Stimulated activated memory B cell treated with anti-CD40 and anti-IgM and Interleukin-4, amounts not matched to agents 10 μg/mL and 1 μg/mL and 100 μg/mL, for 72 hours (primary cell): ENCODE data around the gene PTGER4.
"Not testable (repeated sequence)": the region's sequence is repeated elsewhere in the genome, so short reads cannot be mapped to it uniquely, and the experiment has no call there.

Experiments
- ATAC-seq: fragments of 150-1000 bp; cut with Tn5 transposase; 2 replicates; pipeline ENCODE4 v1.10.0; 2021
- H3K27ac Mint-ChIP-seq: one replicate; pipeline ENCODE4 v1.8.0; 2022; ENCODE audit warnings: mild to moderate bottlenecking, mixed read lengths
- H3K27me3 Mint-ChIP-seq: one replicate; pipeline ENCODE4 v1.8.0; 2022; ENCODE audit warnings: mixed read lengths
- H3K36me3 Mint-ChIP-seq: one replicate; pipeline ENCODE4 v1.8.0; 2022; ENCODE audit warnings: mixed read lengths
- H3K4me1 Mint-ChIP-seq: one replicate; pipeline ENCODE4 v1.8.0; 2022; ENCODE audit warnings: mixed read lengths
- H3K4me3 Mint-ChIP-seq: one replicate; pipeline ENCODE4 v1.8.0; 2022; ENCODE audit warnings: mild to moderate bottlenecking, moderate library complexity, mixed read lengths
- H3K9me3 Mint-ChIP-seq: one replicate; pipeline ENCODE4 v1.8.0; 2022; ENCODE audit warnings: mixed read lengths

The PTGER4 gene

GRCh38 chr5:40656091-40656490 lies 23.6 kb upstream of the PTGER4 start:
- H3K36me3 Mint-ChIP-seq = not testable (repeated sequence)

GRCh38 chr5:40656766-40657165 lies 22.9 kb upstream of the PTGER4 start:
- H3K36me3 Mint-ChIP-seq = no peaks in the 10 kb centered on the region
- H3K4me1 Mint-ChIP-seq = peaks cover 21% of the 10 kb centered on the region

More at GRCh38 chr5:40656091-40656490, 23.6 kb upstream of the PTGER4 start:
- not testable (repeated sequence) for H3K4me3 Mint-ChIP-seq, H3K9me3 Mint-ChIP-seq, ATAC-seq, H3K27ac Mint-ChIP-seq, H3K27me3 Mint-ChIP-seq
- peaks cover 21% of the 10 kb centered on the region for H3K4me1 Mint-ChIP-seq

GRCh38 chr5:40660751-40661150 lies 19.0 kb upstream of the PTGER4 start:
- no peak overlapping the region for H3K4me3 Mint-ChIP-seq
- no peak for ATAC-seq

More at GRCh38 chr5:40656766-40657165, 22.9 kb upstream of the PTGER4 start:
- H3K27ac Mint-ChIP-seq = no peak overlapping the region
- H3K9me3 Mint-ChIP-seq = no peaks in the 10 kb centered on the region
- H3K4me3 Mint-ChIP-seq = no peak overlapping the region
- no peak for ATAC-seq
- no peaks in the 10 kb centered on the region for H3K27me3 Mint-ChIP-seq

GRCh38 chr5:40665635-40666298 lies 13.9 kb upstream of the PTGER4 start:
- Mint-ChIP-seq H3K27ac (no peak overlapping the region), H3K27me3 (no peaks in the 10 kb centered on the region), H3K4me1 (no peaks in the 10 kb centered on the region), H3K4me3 (no peak overlapping the region), H3K36me3 (no peaks in the 10 kb centered on the region), H3K9me3 (no peaks in the 10 kb centered on the region)
- no peak for ATAC-seq

More at GRCh38 chr5:40660751-40661150, 19.0 kb upstream of the PTGER4 start:
- no peaks in the 10 kb centered on the region for H3K36me3 Mint-ChIP-seq
- no peaks in the 10 kb centered on the region for H3K27me3 Mint-ChIP-seq
- H3K9me3 Mint-ChIP-seq = no peaks in the 10 kb centered on the region
- no peaks in the 10 kb centered on the region for H3K4me1 Mint-ChIP-seq
- no peak overlapping the region for H3K27ac Mint-ChIP-seq

GRCh38 chr5:40666657-40667056 lies 13.1 kb upstream of the PTGER4 start:
- Mint-ChIP-seq H3K4me1 (no peaks in the 10 kb centered on the region), H3K27ac (no peak overlapping the region), H3K27me3 (no peaks in the 10 kb centered on the region), H3K9me3 (no peaks in the 10 kb centered on the region), H3K4me3 (no peak overlapping the region), H3K36me3 (no peaks in the 10 kb centered on the region)
- no peak for ATAC-seq

- Mint-ChIP-seq H3K4me1 (peaks cover 1% of the 10 kb centered on the region), H3K27ac (no peak overlapping the region), H3K27me3 (no peaks in the 10 kb centered on the region), H3K36me3 (no peaks in the 10 kb centered on the region), H3K4me3 (no peak overlapping the region), H3K9me3 (no peaks in the 10 kb centered on the region)
- no peak for ATAC-seq
Measured at GRCh38 chr5:40667161-40667663, 12.5 kb upstream of the PTGER4 start.

- no peaks in the 10 kb centered on the region for H3K27me3 Mint-ChIP-seq
- H3K9me3 Mint-ChIP-seq = no peaks in the 10 kb centered on the region
- no peaks in the 10 kb centered on the region for H3K36me3 Mint-ChIP-seq
- no peak overlapping the region for H3K4me3 Mint-ChIP-seq
- H3K4me1 Mint-ChIP-seq = peaks cover 11% of the 10 kb centered on the region
- no peak for ATAC-seq
- no peak overlapping the region for H3K27ac Mint-ChIP-seq
Measured at GRCh38 chr5:40669606-40670390, 9.9 kb upstream of the PTGER4 start.

- no peaks in the 10 kb centered on the region for H3K27me3 Mint-ChIP-seq
- no peak overlapping the region for H3K27ac Mint-ChIP-seq
- H3K4me1 Mint-ChIP-seq = peaks cover 11% of the 10 kb centered on the region
- peak; percentile 55 for ATAC-seq
- no peak overlapping the region for H3K4me3 Mint-ChIP-seq
- no peaks in the 10 kb centered on the region for H3K9me3 Mint-ChIP-seq
- H3K36me3 Mint-ChIP-seq = no peaks in the 10 kb centered on the region
Measured at GRCh38 chr5:40672425-40672824, 7.3 kb upstream of the PTGER4 start.

- H3K27ac Mint-ChIP-seq = no peak overlapping the region
- no peak overlapping the region for H3K4me3 Mint-ChIP-seq
- H3K9me3 Mint-ChIP-seq = no peaks in the 10 kb centered on the region
- H3K27me3 Mint-ChIP-seq = no peaks in the 10 kb centered on the region
- H3K4me1 Mint-ChIP-seq = peaks cover 21% of the 10 kb centered on the region
- H3K36me3 Mint-ChIP-seq = no peaks in the 10 kb centered on the region
- ATAC-seq = no peak
Measured at GRCh38 chr5:40674661-40675235, 5.0 kb upstream of the PTGER4 start.

- no peak for ATAC-seq
- H3K27me3 Mint-ChIP-seq = no peaks in the 10 kb centered on the region
- H3K4me1 Mint-ChIP-seq = peaks cover 27% of the 10 kb centered on the region
- peaks cover 5% of the 10 kb centered on the region for H3K36me3 Mint-ChIP-seq
- no peak overlapping the region for H3K4me3 Mint-ChIP-seq
- no peaks in the 10 kb centered on the region for H3K9me3 Mint-ChIP-seq
- no peak overlapping the region for H3K27ac Mint-ChIP-seq
Measured at GRCh38 chr5:40675396-40676133, 4.2 kb upstream of the PTGER4 start.

- peaks cover 39% of the 10 kb centered on the region for H3K4me1 Mint-ChIP-seq
- H3K27me3 Mint-ChIP-seq = no peaks in the 10 kb centered on the region
- no peak for ATAC-seq
- no peaks in the 10 kb centered on the region for H3K9me3 Mint-ChIP-seq
- H3K36me3 Mint-ChIP-seq = peaks cover 15% of the 10 kb centered on the region
- peak overlapping the region; percentile 23 for H3K27ac Mint-ChIP-seq
- H3K4me3 Mint-ChIP-seq = no peak overlapping the region
Measured at GRCh38 chr5:40676613-40677343, 2.9 kb upstream of the PTGER4 start.

GRCh38 chr5:40677456-40677855 lies 2.3 kb upstream of the PTGER4 start:
- Mint-ChIP-seq H3K9me3 (no peaks in the 10 kb centered on the region), H3K27ac (peak overlapping the region; percentile 23), H3K27me3 (no peaks in the 10 kb centered on the region), H3K36me3 (peaks cover 21% of the 10 kb centered on the region), H3K4me3 (no peak overlapping the region), H3K4me1 (peaks cover 42% of the 10 kb centered on the region)
- ATAC-seq = no peak

- no peaks in the 10 kb centered on the region for H3K9me3 Mint-ChIP-seq
- H3K27ac Mint-ChIP-seq = peak overlapping the region; percentile 91
- H3K27me3 Mint-ChIP-seq = no peaks in the 10 kb centered on the region
- H3K4me1 Mint-ChIP-seq = peaks cover 42% of the 10 kb centered on the region
- H3K4me3 Mint-ChIP-seq = no peak overlapping the region
- ATAC-seq = no peak
- peaks cover 22% of the 10 kb centered on the region for H3K36me3 Mint-ChIP-seq
Measured at GRCh38 chr5:40678026-40678425, 1.7 kb upstream of the PTGER4 start.

- Mint-ChIP-seq H3K4me3 (peak overlapping the region; percentile 96), H3K9me3 (no peaks in the 10 kb centered on the region), H3K27me3 (no peaks in the 10 kb centered on the region), H3K27ac (peak overlapping the region; percentile 91), H3K36me3 (peaks cover 27% of the 10 kb centered on the region), H3K4me1 (peaks cover 47% of the 10 kb centered on the region)
- no peak for ATAC-seq
Measured at GRCh38 chr5:40678460-40679147, 1.1 kb upstream of the PTGER4 start.
